ENCODE measurements around the gene URB2. TPM values are rescaled to one million over a fixed set of nuclear protein-coding genes. Genes with fewer than 3 reads are reported as not detected.

Gene URB2
- total and polyA plus RNA-seq, 2 donors (not counting 3 experiments of a cell fraction or from before 2014, with no cell fraction given), result 4.7 to 12.4 TPM

- Histone ChIP-seq H2AFZ (ENCODE audit: low read depth, low read length) (no peak overlapping the region), H3K27me3 (ENCODE audit: control insufficient read depth in 2 of 2, insufficient read depth in 2 of 2, low read length in 2 of 2) (no peaks in the 10 kb centered on the region), H4K20me1 (replicated peaks; ENCODE audit: control insufficient read depth, extremely low read depth, insufficient read depth, low read length) (no peaks in the 10 kb centered on the region), H3K9me3 (replicated peaks; ENCODE audit: control insufficient read depth, insufficient read depth, low read length) (no peaks in the 10 kb centered on the region), H3K4me3 (replicated peaks in 1 of 3; ENCODE audit: insufficient read depth in 1 of 3, low read depth in 1 of 3, low read length in 3 of 3) (no peak overlapping the region), H3K4me1 (ENCODE audit: control insufficient read depth, extremely low read depth, insufficient read depth, low read length) (no peaks in the 10 kb centered on the region), H3K4me2 (ENCODE audit: insufficient read depth, low read length) (no peak overlapping the region), H3K79me2 (ENCODE audit: control insufficient read depth, insufficient read depth, low read length) (no peaks in the 10 kb centered on the region), H3K36me3 (ENCODE audit: control insufficient read depth in 2 of 2, extremely low read depth in 1 of 2, insufficient read depth in 2 of 2, low read length in 2 of 2) (no peaks in the 10 kb centered on the region), H3K9me1 (replicated peaks; ENCODE audit: control insufficient read depth, extremely low read depth, insufficient read depth, low read length) (no peaks in the 10 kb centered on the region), H3K27ac (ENCODE audit: insufficient read depth, low read depth, low read length) (no peak overlapping the region), H3K9ac (replicated peaks; ENCODE audit: extremely low read depth, insufficient read depth, low read length) (no peak overlapping the region)
- intact Hi-C loops (cut with micrococcal nuclease), result no loop called here
- dilution Hi-C loops (cut with MboI; ENCODE audit: extremely low pct_ligation_motif_present, low sequenced_read_pairs), result no loop called here
- FAIRE-seq (no peak), DNase-seq (ENCODE audit: low read depth, low spot score) (no peak)
- ChIA-PET CTCF (no interaction called here), POLR2A (no interaction called here)
- no TSS peak for BruUV-seq (replicated peaks)
- no peak for TF ChIP-seq MYC (IDR thresholded peaks at IDR 0.05; ENCODE audit: low read depth, low read length)
- TF ChIP-seq POLR2A (IDR thresholded peaks at IDR 0.05; ENCODE audit: low read depth, low read length), result no peak
- no peak for TF ChIP-seq JUN (IDR thresholded peaks at IDR 0.05; ENCODE audit: borderline replicate concordance, insufficient read depth, insufficient read length, low read depth)
- no peak for TF ChIP-seq MAX (IDR thresholded peaks at IDR 0.05; ENCODE audit: insufficient read depth, insufficient read length)
- TF ChIP-seq GATA2 (IDR thresholded peaks at IDR 0.05; ENCODE audit: insufficient read depth, insufficient read length, low read depth, low read length), result no peak
- TF ChIP-seq POLR2AphosphoS5 (IDR thresholded peaks at IDR 0.05; ENCODE audit: insufficient read depth, low read depth, low read length), result no peak
- TF ChIP-seq EZH2 (IDR thresholded peaks at IDR 0.05; ENCODE audit: borderline replicate concordance, low read depth, low read length, severe bottlenecking), result no peak
- TF ChIP-seq CTCF (IDR thresholded peaks at IDR 0.05; ENCODE audit: extremely low read depth in 1 of 2, insufficient read depth in 1 of 2, low read depth in 1 of 2, low read length in 2 of 2), result no peak
- no peak for TF ChIP-seq FOS (IDR thresholded peaks at IDR 0.05; ENCODE audit: borderline replicate concordance, insufficient read depth, low read length)
Measured at GRCh38 chr1:229699613-229700267, 73.7 kb downstream of the URB2 start.

Data from endothelial cell of umbilical vein (primary cell).